Endothelial cell of umbilical vein (primary cell): Measurements from ENCODE around the gene CHN1.

Experiments
- CTCF ChIP-seq, 2 donors: IDR thresholded peaks; 1 replicate in 1 of 2; 2 replicates in 1 of 2; pipeline ENCODE4 v1.5.1; 2011; ENCODE audit warnings: low read length in 2 of 2, mild to moderate bottlenecking in 2 of 2, moderate library complexity in 2 of 2, control low read depth in 1 of 2, inconsistent platforms in 1 of 2, low read depth in 1 of 2; ENCODE audit not compliant: insufficient read depth in 1 of 2; ENCODE audit errors: extremely low read depth in 1 of 2
- EZH2 ChIP-seq: IDR thresholded peaks from 2 replicates; pipeline ENCODE4 v1.6.1; 2012; ENCODE audit warnings: borderline replicate concordance, low read depth, mild to moderate bottlenecking, moderate library complexity, low read length, inconsistent platforms; ENCODE audit not compliant: severe bottlenecking
- POLR2A ChIP-seq: IDR thresholded peaks from 2 replicates; pipeline ENCODE4 v1.6.1; 2012; ENCODE audit warnings: low read depth, mild to moderate bottlenecking, control low read depth, low read length
- POLR2AphosphoS5 ChIP-seq: IDR thresholded peaks from 2 replicates; pipeline ENCODE4 v1.6.1; 2012; ENCODE audit warnings: low read depth, mild to moderate bottlenecking, control low read depth, low read length, moderate library complexity; ENCODE audit not compliant: insufficient read depth

GRCh38 chr2:174787487-174788205 lies 217.5 kb downstream of the CHN1 start:
- no peak for TF ChIP-seq CTCF (IDR thresholded peaks at IDR 0.05; ENCODE audit: extremely low read depth in 1 of 2, insufficient read depth in 1 of 2, low read depth in 1 of 2, low read length in 2 of 2)
- no peak for TF ChIP-seq EZH2
- TF ChIP-seq POLR2AphosphoS5 = no peak
- no peak for TF ChIP-seq POLR2A
